RWPE2 (cell line): ENCODE results near the gene GOLGA8N.

Source experiments
- ATAC-seq: fragments of 200-7000 bp; cut with Tn5 transposase; 3 replicates; pipeline ENCODE4 v1.9.1; 2021; ENCODE audit warnings: low read depth
- DNase-seq: peaks from one replicate; pipeline ENCODE4 v3.0.0-alpha.2; 2020; ENCODE audit warnings: low spot score
- H3K27ac ChIP-seq: fragments of 450-650 bp; 2 replicates; pipeline ENCODE4 v1.5.1; 2017; ENCODE audit warnings: mild to moderate bottlenecking; ENCODE audit not compliant: poor library complexity, severe bottlenecking
- H3K27me3 ChIP-seq: fragments of 250-450 bp; sonication (Bioruptor Pico); 2 replicates; pipeline ENCODE4 v1.5.1; 2021; ENCODE audit warnings: mild to moderate bottlenecking, moderate library complexity; ENCODE audit not compliant: insufficient read depth, poor library complexity, severe bottlenecking
- H3K36me3 ChIP-seq: fragments of 250-450 bp; sonication (Bioruptor Pico); 2 replicates; pipeline ENCODE4 v1.5.1; 2020; ENCODE audit warnings: low read depth, mild to moderate bottlenecking, moderate library complexity
- H3K4me1 ChIP-seq: fragments of 250-450 bp; sonication (Bioruptor Pico); 2 replicates; pipeline ENCODE4 v1.5.1; 2021; ENCODE audit warnings: mild to moderate bottlenecking, moderate library complexity; ENCODE audit not compliant: insufficient read depth, poor library complexity, severe bottlenecking
- H3K4me3 ChIP-seq: fragments of 250-450 bp; sonication (Bioruptor Pico); 2 replicates; pipeline ENCODE4 v1.5.1; 2021; ENCODE audit warnings: mild to moderate bottlenecking, moderate library complexity; ENCODE audit not compliant: severe bottlenecking
- H3K9me3 ChIP-seq: fragments of 250-450 bp; sonication (Bioruptor Pico); 2 replicates; pipeline ENCODE4 v1.5.1; 2021; ENCODE audit warnings: mild to moderate bottlenecking, moderate library complexity; ENCODE audit not compliant: severe bottlenecking
- CTCF ChIP-seq: fragments of 450-650 bp; IDR thresholded peaks from one replicate; pipeline ENCODE4 v1.5.1; 2017; ENCODE audit warnings: mild to moderate bottlenecking, moderate library complexity; ENCODE audit not compliant: poor library complexity, severe bottlenecking

The GOLGA8N gene

GRCh38 chr15:32637704-32638103, 44.4 kb downstream of the GOLGA8N start:
- Histone ChIP-seq H3K27ac (no peak overlapping the region), H3K36me3 (peaks cover 81% of the 10 kb centered on the region), H3K4me1 (no peaks in the 10 kb centered on the region), H3K4me3 (no peak overlapping the region), H3K27me3 (no peaks in the 10 kb centered on the region), H3K9me3 (no peaks in the 10 kb centered on the region)
- DNase-seq (no peak), ATAC-seq (0 out of 3 replicates have a peak, but pooled peaks have one; percentile 24)
- no peak for TF ChIP-seq CTCF

GRCh38 chr15:32641517-32642059, 48.3 kb downstream of the GOLGA8N start, which contains the start of gene SCG5:
TSS of gene SCG5 (plus strand) at chr15:32641710. CDS start at chr15:32643593, 1,883 bp downstream.
- no peak within 1 kb of the TSS for H3K27ac ChIP-seq
- H3K27me3 ChIP-seq = no peaks in the 10 kb centered on the region
- H3K36me3 ChIP-seq = peaks cover 42% of the 10 kb centered on the region
- peak; percentile 86 for ATAC-seq
- peak; percentile 80 for DNase-seq
- peak within 1 kb of the TSS; percentile 15 for H3K4me3 ChIP-seq
- peaks cover 16% of the 10 kb centered on the region for H3K4me1 ChIP-seq
- no peak for TF ChIP-seq CTCF
- H3K9me3 ChIP-seq = no peaks in the 10 kb centered on the region

- no peak for TF ChIP-seq CTCF
- H3K27ac ChIP-seq = peak overlapping the region; percentile 13
- ATAC-seq (no peak), DNase-seq (no peak)
- peaks cover 32% of the 10 kb centered on the region for H3K36me3 ChIP-seq
- H3K9me3 ChIP-seq = no peaks in the 10 kb centered on the region
- no peak overlapping the region for H3K4me3 ChIP-seq
- no peaks in the 10 kb centered on the region for H3K27me3 ChIP-seq
- H3K4me1 ChIP-seq = peaks cover 16% of the 10 kb centered on the region
Observed at GRCh38 chr15:32642667-32643435, 49.6 kb downstream of the GOLGA8N start.

- DNase-seq = no peak
- ATAC-seq = peak; percentile 36; the same call in 2 of the 3 replicates
- no peak for TF ChIP-seq CTCF
Observed at GRCh38 chr15:32643907-32644445, 50.7 kb downstream of the GOLGA8N start.

More at GRCh38 chr15:32643907-32644445, 50.7 kb downstream of the GOLGA8N start:
- H3K9me3 ChIP-seq = no peaks in the 10 kb centered on the region
- peaks cover 16% of the 10 kb centered on the region for H3K4me1 ChIP-seq
- H3K4me3 ChIP-seq = no peak overlapping the region
- peak overlapping the region; percentile 13 for H3K27ac ChIP-seq
- H3K27me3 ChIP-seq = no peaks in the 10 kb centered on the region
- peaks cover 21% of the 10 kb centered on the region for H3K36me3 ChIP-seq
